Measurements from ENCODE around the gene WSB1. TPM values are rescaled to one million over a fixed set of nuclear protein-coding genes. Genes with fewer than 3 reads are reported as not detected.

Gene WSB1
- polyA plus RNA-seq, 1 of the 3 experiments (the other 2 are of a cell fraction), result 261 TPM

DNA sequence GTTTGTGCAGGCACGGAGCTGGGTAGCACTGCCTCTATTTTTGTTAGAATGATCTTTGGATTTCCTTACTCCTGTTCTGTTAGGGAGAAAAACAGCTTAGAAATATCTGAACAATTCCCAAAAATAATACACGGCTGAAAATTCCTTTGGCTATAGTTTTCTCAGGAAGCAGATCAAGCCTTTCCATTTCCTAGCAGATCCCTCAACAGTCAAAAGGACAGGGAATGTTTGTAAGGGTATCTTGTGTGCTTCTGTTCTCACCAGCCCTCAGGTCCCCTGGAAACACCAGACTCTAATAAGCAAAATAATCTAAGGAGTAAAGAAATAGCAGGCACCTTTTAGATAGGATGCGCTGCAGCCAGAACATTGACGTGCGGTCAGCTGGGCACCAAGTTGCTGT, 30.5 kb upstream of the WSB1 start:
- H3K4me3 ChIP-seq (ENCODE audit: low read depth in 2 of 2, low read length in 1 of 2), result no peak overlapping the region
- H3K4me1 ChIP-seq (ENCODE audit: control insufficient read depth in 1 of 2, insufficient read depth in 2 of 2, low read depth in 1 of 2, low read length in 1 of 2), result no peaks in the 10 kb centered on the region; a peak in 1 of 4 replicates
- no peak for TF ChIP-seq GATA2 (CRISPR knock-in tag; IDR thresholded peaks at IDR 0.05)
- no peak overlapping the region for H3K27ac ChIP-seq (ENCODE audit: low read depth in 2 of 2, low read length in 1 of 2)
- no peak overlapping the region for H3K4me2 ChIP-seq
- no peaks in the 10 kb centered on the region for H3K9me2 ChIP-seq
- POLR2A ChIA-PET, result interaction anchor here (0.9 kb wide), 1 partner anchor 31 kb away, joined by 3 read pairs; no protein-coding TSS in a partner anchor
- no peak for DNase-seq
- no peaks in the 10 kb centered on the region for H4K20me1 ChIP-seq (ENCODE audit: insufficient read depth)
- H3K9me3 ChIP-seq, result no peaks in the 10 kb centered on the region
- no peak overlapping the region for H2AFZ ChIP-seq (ENCODE audit: low read depth)
- H3K79me2 ChIP-seq (ENCODE audit: insufficient read depth), result no peaks in the 10 kb centered on the region
- WGBS (ENCODE audit: low lambda C conversion rate), result 77% methylated on average over 5 of the region's 5 CpGs
- CTCF ChIA-PET, result interaction anchor here (1.0 to 1.1 kb wide), 2 partner anchors 18 to 23 kb away, joined by 3 read pairs; no protein-coding TSS in a partner anchor
- no peaks in the 10 kb centered on the region for H3K27me3 ChIP-seq (ENCODE audit: insufficient read depth)
- H3F3A ChIP-seq (replicated peaks; ENCODE audit: insufficient read depth), result no peaks in the 10 kb centered on the region
- no peak overlapping the region for H3K9ac ChIP-seq
- no peaks in the 10 kb centered on the region for H3K36me3 ChIP-seq (replicated peaks in 1 of 2; ENCODE audit: control insufficient read depth in 1 of 2, insufficient read depth in 2 of 2, low read length in 1 of 2)

DNA sequence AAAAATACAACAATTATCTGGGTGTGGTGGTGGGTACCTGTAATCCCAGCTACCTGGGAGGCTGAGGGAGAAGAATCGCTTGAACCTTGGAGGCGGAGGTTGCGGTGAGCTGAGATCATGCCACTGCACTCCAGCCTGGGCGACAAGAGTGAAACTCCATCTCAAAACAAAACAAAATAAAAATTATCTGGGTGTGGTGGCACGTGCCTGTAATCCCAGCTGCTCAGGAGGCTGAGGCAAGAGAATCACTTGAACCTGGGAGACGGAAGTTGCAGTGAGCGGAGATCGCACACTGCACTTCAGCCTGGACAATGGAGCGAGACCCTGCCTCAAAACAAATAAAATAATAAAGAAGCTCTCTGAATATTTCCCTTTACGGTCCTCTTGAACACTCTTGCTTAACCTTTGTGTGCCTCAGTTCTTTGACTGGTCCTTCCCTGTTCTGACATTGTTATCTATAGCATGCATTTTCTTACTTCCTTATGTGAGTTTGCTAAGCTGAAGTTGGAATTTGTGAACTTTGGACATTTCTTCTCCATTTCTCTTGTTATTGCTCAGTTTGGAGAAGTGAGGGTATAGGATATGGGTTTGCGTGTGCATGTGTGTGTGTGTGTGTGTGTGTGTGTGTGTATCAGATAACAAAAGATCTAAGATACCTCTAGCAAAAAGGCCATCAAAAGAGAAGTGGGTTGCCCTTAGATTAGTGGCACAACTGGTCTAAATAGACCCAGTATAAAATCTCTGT, 29.7 kb upstream of the WSB1 start:
- no peaks in the 10 kb centered on the region for H3K79me2 ChIP-seq (ENCODE audit: insufficient read depth)
- no peaks in the 10 kb centered on the region for H3K36me3 ChIP-seq (replicated peaks in 1 of 2; ENCODE audit: control insufficient read depth in 1 of 2, insufficient read depth in 2 of 2, low read length in 1 of 2)
- H3K27me3 ChIP-seq (ENCODE audit: insufficient read depth), result peaks cover 6% of the 10 kb centered on the region; the same call in 1 of the 2 replicates
- no peaks in the 10 kb centered on the region; a peak in 1 of 4 replicates for H3K4me1 ChIP-seq (ENCODE audit: control insufficient read depth in 1 of 2, insufficient read depth in 2 of 2, low read depth in 1 of 2, low read length in 1 of 2)
- H2AFZ ChIP-seq (ENCODE audit: low read depth), result no peak overlapping the region
- WGBS (ENCODE audit: low lambda C conversion rate), result 83% methylated on average over 11 of the region's 11 CpGs
- no peak for DNase-seq
- H3K4me2 ChIP-seq, result no peak overlapping the region
- H3K4me3 ChIP-seq (ENCODE audit: low read depth in 2 of 2, low read length in 1 of 2), result no peak overlapping the region
- H4K20me1 ChIP-seq (ENCODE audit: insufficient read depth), result no peaks in the 10 kb centered on the region
- CTCF ChIA-PET, result interaction anchor here (0.6 to 1.1 kb wide), 2 partner anchors 24 to 27 kb away, joined by 3 read pairs; no protein-coding TSS in a partner anchor
- no peaks in the 10 kb centered on the region for H3F3A ChIP-seq (replicated peaks; ENCODE audit: insufficient read depth)
- H3K27ac ChIP-seq (ENCODE audit: low read depth in 2 of 2, low read length in 1 of 2), result no peak overlapping the region
- POLR2A ChIA-PET, result interaction anchor here (0.9 kb wide), 1 partner anchor 30 kb away, joined by 3 read pairs; no protein-coding TSS in a partner anchor
- TF ChIP-seq EZH2phosphoT487 (IDR thresholded peaks at IDR 0.05; ENCODE audit: borderline replicate concordance, low read depth) (no peak), FOXM1 (IDR thresholded peaks at IDR 0.05; ENCODE audit: low read depth) (no peak), CHD2 (IDR thresholded peaks at IDR 0.05; ENCODE audit: low read length, partially characterized antibody) (no peak), MEF2A (IDR thresholded peaks at IDR 0.05; ENCODE audit: borderline replicate concordance, low read depth) (no peak), JUND (IDR thresholded peaks at IDR 0.05) (no peak), GABPA (IDR thresholded peaks at IDR 0.05; ENCODE audit: low read depth) (no peak), NFIC (IDR thresholded peaks at IDR 0.05; ENCODE audit: borderline replicate concordance) (no peak), ELF1 (IDR thresholded peaks at IDR 0.05) (no peak), YY1 (IDR thresholded peaks at IDR 0.05; ENCODE audit: low read depth) (no peak), POLR2AphosphoS5 (IDR thresholded peaks at IDR 0.05; ENCODE audit: low read depth, low read length) (no peak), MXI1 (IDR thresholded peaks at IDR 0.05; ENCODE audit: low read depth, low read length) (no peak), TAF1 (IDR thresholded peaks at IDR 0.05; ENCODE audit: borderline replicate concordance, low read depth, low read length) (no peak)
- TF ChIP-seq, protein P1, sequence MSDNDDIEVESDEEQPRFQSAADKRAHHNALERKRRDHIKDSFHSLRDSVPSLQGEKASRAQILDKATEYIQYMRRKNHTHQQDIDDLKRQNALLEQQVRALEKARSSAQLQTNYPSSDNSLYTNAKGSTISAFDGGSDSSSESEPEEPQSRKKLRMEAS (IDR thresholded peaks at IDR 0.05; ENCODE audit: low read depth), result no peak
- TF ChIP-seq, protein P2, sequence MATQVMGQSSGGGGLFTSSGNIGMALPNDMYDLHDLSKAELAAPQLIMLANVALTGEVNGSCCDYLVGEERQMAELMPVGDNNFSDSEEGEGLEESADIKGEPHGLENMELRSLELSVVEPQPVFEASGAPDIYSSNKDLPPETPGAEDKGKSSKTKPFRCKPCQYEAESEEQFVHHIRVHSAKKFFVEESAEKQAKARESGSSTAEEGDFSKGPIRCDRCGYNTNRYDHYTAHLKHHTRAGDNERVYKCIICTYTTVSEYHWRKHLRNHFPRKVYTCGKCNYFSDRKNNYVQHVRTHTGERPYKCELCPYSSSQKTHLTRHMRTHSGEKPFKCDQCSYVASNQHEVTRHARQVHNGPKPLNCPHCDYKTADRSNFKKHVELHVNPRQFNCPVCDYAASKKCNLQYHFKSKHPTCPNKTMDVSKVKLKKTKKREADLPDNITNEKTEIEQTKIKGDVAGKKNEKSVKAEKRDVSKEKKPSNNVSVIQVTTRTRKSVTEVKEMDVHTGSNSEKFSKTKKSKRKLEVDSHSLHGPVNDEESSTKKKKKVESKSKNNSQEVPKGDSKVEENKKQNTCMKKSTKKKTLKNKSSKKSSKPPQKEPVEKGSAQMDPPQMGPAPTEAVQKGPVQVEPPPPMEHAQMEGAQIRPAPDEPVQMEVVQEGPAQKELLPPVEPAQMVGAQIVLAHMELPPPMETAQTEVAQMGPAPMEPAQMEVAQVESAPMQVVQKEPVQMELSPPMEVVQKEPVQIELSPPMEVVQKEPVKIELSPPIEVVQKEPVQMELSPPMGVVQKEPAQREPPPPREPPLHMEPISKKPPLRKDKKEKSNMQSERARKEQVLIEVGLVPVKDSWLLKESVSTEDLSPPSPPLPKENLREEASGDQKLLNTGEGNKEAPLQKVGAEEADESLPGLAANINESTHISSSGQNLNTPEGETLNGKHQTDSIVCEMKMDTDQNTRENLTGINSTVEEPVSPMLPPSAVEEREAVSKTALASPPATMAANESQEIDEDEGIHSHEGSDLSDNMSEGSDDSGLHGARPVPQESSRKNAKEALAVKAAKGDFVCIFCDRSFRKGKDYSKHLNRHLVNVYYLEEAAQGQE (IDR thresholded peaks at IDR 0.05; ENCODE audit: low read depth, low read length), result no peak
- TF ChIP-seq, protein P3, sequence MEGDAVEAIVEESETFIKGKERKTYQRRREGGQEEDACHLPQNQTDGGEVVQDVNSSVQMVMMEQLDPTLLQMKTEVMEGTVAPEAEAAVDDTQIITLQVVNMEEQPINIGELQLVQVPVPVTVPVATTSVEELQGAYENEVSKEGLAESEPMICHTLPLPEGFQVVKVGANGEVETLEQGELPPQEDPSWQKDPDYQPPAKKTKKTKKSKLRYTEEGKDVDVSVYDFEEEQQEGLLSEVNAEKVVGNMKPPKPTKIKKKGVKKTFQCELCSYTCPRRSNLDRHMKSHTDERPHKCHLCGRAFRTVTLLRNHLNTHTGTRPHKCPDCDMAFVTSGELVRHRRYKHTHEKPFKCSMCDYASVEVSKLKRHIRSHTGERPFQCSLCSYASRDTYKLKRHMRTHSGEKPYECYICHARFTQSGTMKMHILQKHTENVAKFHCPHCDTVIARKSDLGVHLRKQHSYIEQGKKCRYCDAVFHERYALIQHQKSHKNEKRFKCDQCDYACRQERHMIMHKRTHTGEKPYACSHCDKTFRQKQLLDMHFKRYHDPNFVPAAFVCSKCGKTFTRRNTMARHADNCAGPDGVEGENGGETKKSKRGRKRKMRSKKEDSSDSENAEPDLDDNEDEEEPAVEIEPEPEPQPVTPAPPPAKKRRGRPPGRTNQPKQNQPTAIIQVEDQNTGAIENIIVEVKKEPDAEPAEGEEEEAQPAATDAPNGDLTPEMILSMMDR (IDR thresholded peaks at IDR 0.05), result no peak
- TF ChIP-seq, protein P4, sequence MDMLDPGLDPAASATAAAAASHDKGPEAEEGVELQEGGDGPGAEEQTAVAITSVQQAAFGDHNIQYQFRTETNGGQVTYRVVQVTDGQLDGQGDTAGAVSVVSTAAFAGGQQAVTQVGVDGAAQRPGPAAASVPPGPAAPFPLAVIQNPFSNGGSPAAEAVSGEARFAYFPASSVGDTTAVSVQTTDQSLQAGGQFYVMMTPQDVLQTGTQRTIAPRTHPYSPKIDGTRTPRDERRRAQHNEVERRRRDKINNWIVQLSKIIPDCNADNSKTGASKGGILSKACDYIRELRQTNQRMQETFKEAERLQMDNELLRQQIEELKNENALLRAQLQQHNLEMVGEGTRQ (IDR thresholded peaks at IDR 0.05; ENCODE audit: borderline replicate concordance, low read depth, low read length), result no peak
- TF ChIP-seq, protein P5, sequence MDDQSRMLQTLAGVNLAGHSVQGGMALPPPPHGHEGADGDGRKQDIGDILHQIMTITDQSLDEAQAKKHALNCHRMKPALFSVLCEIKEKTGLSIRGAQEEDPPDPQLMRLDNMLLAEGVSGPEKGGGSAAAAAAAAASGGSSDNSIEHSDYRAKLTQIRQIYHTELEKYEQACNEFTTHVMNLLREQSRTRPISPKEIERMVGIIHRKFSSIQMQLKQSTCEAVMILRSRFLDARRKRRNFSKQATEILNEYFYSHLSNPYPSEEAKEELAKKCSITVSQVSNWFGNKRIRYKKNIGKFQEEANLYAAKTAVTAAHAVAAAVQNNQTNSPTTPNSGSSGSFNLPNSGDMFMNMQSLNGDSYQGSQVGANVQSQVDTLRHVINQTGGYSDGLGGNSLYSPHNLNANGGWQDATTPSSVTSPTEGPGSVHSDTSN (IDR thresholded peaks at IDR 0.05), result no peak
- H3K9me3 ChIP-seq, result no peaks in the 10 kb centered on the region
- no peaks in the 10 kb centered on the region for H3K9me2 ChIP-seq
- no peak overlapping the region for H3K9ac ChIP-seq
